Naive B cell (primary cell): ENCODE measurements around the gene IQSEC3. TPM values are rescaled to one million over a fixed set of nuclear protein-coding genes. Genes with fewer than 3 reads are reported as not detected.
A peak's percentile ranks its signal among the peaks of the same experiment; 100 is the strongest.
"Not testable (repeated sequence)": the region's sequence is repeated elsewhere in the genome, so short reads cannot be mapped to it uniquely, and the experiment has no call there.

ENCODE experiments used
- ATAC-seq, 2 donors: fragments of 150-1000 bp; cut with Tn5 transposase; 2 replicates each; pipeline ENCODE4 v1.10.0; 2021; ENCODE audit warnings: low read depth in 2 of 2, mild to moderate bottlenecking in 2 of 2, moderate library complexity in 2 of 2
- DNase-seq: peaks from one replicate; pipeline ENCODE4 v3.0.0; 2022
- H3K27ac Mint-ChIP-seq, 6 donors: one replicate each; pipeline ENCODE4 v1.8.0; 2020 to 2022; ENCODE audit warnings: mild to moderate bottlenecking in 6 of 6, mixed read lengths in 6 of 6, moderate library complexity in 5 of 6, inconsistent platforms in 2 of 6
- H3K27me3 Mint-ChIP-seq, 3 donors: one replicate each; pipeline ENCODE4 v1.8.0; 2021 to 2022; ENCODE audit warnings: mixed read lengths in 3 of 3, mild to moderate bottlenecking in 1 of 3
- H3K36me3 Mint-ChIP-seq, 2 donors: one replicate each; pipeline ENCODE4 v1.8.0; 2020 to 2022; ENCODE audit warnings: mixed read lengths in 2 of 2, inconsistent platforms in 1 of 2, mild to moderate bottlenecking in 1 of 2
- H3K4me1 Mint-ChIP-seq, 3 donors: one replicate each; pipeline ENCODE4 v1.8.0; 2020 to 2022; ENCODE audit warnings: mixed read lengths in 3 of 3, inconsistent platforms in 1 of 3, mild to moderate bottlenecking in 1 of 3, moderate library complexity in 1 of 3
- H3K4me3 Mint-ChIP-seq, 8 donors: one replicate each; pipeline ENCODE4 v1.8.0; 2020 to 2022; ENCODE audit warnings: mild to moderate bottlenecking in 8 of 8, mixed read lengths in 8 of 8, moderate library complexity in 8 of 8, inconsistent platforms in 2 of 8
- H3K9me3 Mint-ChIP-seq, 7 donors: one replicate each; pipeline ENCODE4 v1.8.0; 2020 to 2022; ENCODE audit warnings: mixed read lengths in 7 of 7, mild to moderate bottlenecking in 5 of 7, inconsistent platforms in 2 of 7, moderate library complexity in 1 of 7
- polyA plus RNA-seq, 6 donors: library from polyadenylated mRNA; unstranded; fragments of 300-500 nt; fragmentation: Illumina TruSeq; gene quantifications; one replicate each; pipeline ENCODE4 v1.2.3, GENCODE V29; 2021; ENCODE audit warnings: low read depth in 6 of 6

Gene IQSEC3
- polyA plus RNA-seq, 6 donors from 2014 or later = not detected

GRCh38 chr12:58832-59231, 7.7 kb upstream of the IQSEC3 start:
- Mint-ChIP-seq H3K36me3 (peaks cover 18 to 34% of the 10 kb centered on the region in 2 donors), H3K4me3 (no peak overlapping the region), H3K27ac (no peak overlapping the region), H3K27me3 (peaks cover 56 to 79% (median 59%) of the 10 kb centered on the region in 3 donors), H3K4me1 (no peaks in the 10 kb centered on the region), H3K9me3 (peaks cover 0 to 54% (median 35%) of the 10 kb centered on the region in 7 donors)
- DNase-seq = no peak
- no peak for ATAC-seq

- H3K4me1 Mint-ChIP-seq, ATAC-seq, H3K4me3 Mint-ChIP-seq, DNase-seq, H3K27ac Mint-ChIP-seq: not testable (repeated sequence)
- H3K27me3 Mint-ChIP-seq = peaks cover 43 to 58% (median 46%) of the 10 kb centered on the region in 3 donors
- H3K9me3 Mint-ChIP-seq = peaks cover 0 to 54% (median 35%) of the 10 kb centered on the region in 7 donors
- peaks cover 18 to 31% of the 10 kb centered on the region in 2 donors for H3K36me3 Mint-ChIP-seq
These were observed 4.7 kb upstream of the IQSEC3 start for GRCh38 chr12:61845-62244.

- not testable (repeated sequence) for DNase-seq, H3K4me1 Mint-ChIP-seq, H3K27ac Mint-ChIP-seq, H3K4me3 Mint-ChIP-seq, ATAC-seq
- Mint-ChIP-seq H3K36me3 (peaks cover 0 to 13% of the 10 kb centered on the region in 2 donors), H3K27me3 (peaks cover 27 to 44% (median 28%) of the 10 kb centered on the region in 3 donors), H3K9me3 (peaks cover under 1 to 22% (median 4%) of the 10 kb centered on the region in 7 donors)
These were observed 990 bp upstream of the IQSEC3 start for GRCh38 chr12:65491-66063.

- H3K36me3 Mint-ChIP-seq, H3K4me3 Mint-ChIP-seq, H3K9me3 Mint-ChIP-seq, H3K27ac Mint-ChIP-seq, H3K4me1 Mint-ChIP-seq: not testable (repeated sequence)
- peaks cover 40 to 47% (median 41%) of the 10 kb centered on the region in 3 donors for H3K27me3 Mint-ChIP-seq
- DNase-seq (peak; percentile 12), ATAC-seq (peak; percentile 68 to 77)
These were observed 376 bp downstream of the IQSEC3 start for GRCh38 chr12:66782-67504.

GRCh38 chr12:69677-70076, 3.1 kb downstream of the IQSEC3 start:
- not testable (repeated sequence) for H3K9me3 Mint-ChIP-seq, DNase-seq, ATAC-seq, H3K27ac Mint-ChIP-seq, H3K4me1 Mint-ChIP-seq, H3K36me3 Mint-ChIP-seq, H3K4me3 Mint-ChIP-seq
- H3K27me3 Mint-ChIP-seq = peaks cover 42 to 55% (median 51%) of the 10 kb centered on the region in 3 donors

- not testable (repeated sequence) for H3K4me1 Mint-ChIP-seq, H3K27ac Mint-ChIP-seq, H3K36me3 Mint-ChIP-seq, ATAC-seq, H3K9me3 Mint-ChIP-seq, DNase-seq, H3K4me3 Mint-ChIP-seq
- H3K27me3 Mint-ChIP-seq = peaks cover 42 to 57% (median 52%) of the 10 kb centered on the region in 3 donors
These were observed 4.0 kb downstream of the IQSEC3 start for GRCh38 chr12:70541-70940.

- H3K27me3 Mint-ChIP-seq = peaks cover 38 to 69% (median 64%) of the 10 kb centered on the region in 3 donors
- DNase-seq, ATAC-seq, H3K4me3 Mint-ChIP-seq, H3K4me1 Mint-ChIP-seq, H3K36me3 Mint-ChIP-seq, H3K9me3 Mint-ChIP-seq, H3K27ac Mint-ChIP-seq: not testable (repeated sequence)
These were observed 5.5 kb downstream of the IQSEC3 start for GRCh38 chr12:72018-72417.

- not testable (repeated sequence) for H3K36me3 Mint-ChIP-seq
These were observed 8.0 kb downstream of the IQSEC3 start for GRCh38 chr12:74420-75190.

GRCh38 chr12:75541-75940, 9.0 kb downstream of the IQSEC3 start:
- ATAC-seq, H3K4me3 Mint-ChIP-seq, H3K4me1 Mint-ChIP-seq, H3K9me3 Mint-ChIP-seq, H3K36me3 Mint-ChIP-seq, DNase-seq, H3K27ac Mint-ChIP-seq: not testable (repeated sequence)
- H3K27me3 Mint-ChIP-seq = peaks cover 30 to 72% (median 70%) of the 10 kb centered on the region in 3 donors

More at GRCh38 chr12:74420-75190, 8.0 kb downstream of the IQSEC3 start:
- peaks cover 31 to 72% (median 70%) of the 10 kb centered on the region in 3 donors for H3K27me3 Mint-ChIP-seq
- ATAC-seq, H3K9me3 Mint-ChIP-seq, H3K4me3 Mint-ChIP-seq, DNase-seq, H3K27ac Mint-ChIP-seq, H3K4me1 Mint-ChIP-seq: not testable (repeated sequence)

- H3K4me1 Mint-ChIP-seq, H3K36me3 Mint-ChIP-seq, DNase-seq, H3K4me3 Mint-ChIP-seq, ATAC-seq, H3K9me3 Mint-ChIP-seq: not testable (repeated sequence)
- peak overlapping the region in 1 of 6 donors; percentile 67 for H3K27ac Mint-ChIP-seq
- H3K27me3 Mint-ChIP-seq = peaks cover 27 to 72% (median 68%) of the 10 kb centered on the region in 3 donors
These were observed 9.5 kb downstream of the IQSEC3 start for GRCh38 chr12:76102-76501.

- not testable (repeated sequence) for H3K9me3 Mint-ChIP-seq, H3K4me1 Mint-ChIP-seq, ATAC-seq, H3K36me3 Mint-ChIP-seq, DNase-seq
- Mint-ChIP-seq H3K27ac (peak overlapping the region in 1 of 6 donors; percentile 67), H3K27me3 (peaks cover 27 to 72% (median 68%) of the 10 kb centered on the region in 3 donors), H3K4me3 (peak overlapping the region in 1 of 8 donors; percentile 12)
These were observed 10.0 kb downstream of the IQSEC3 start for GRCh38 chr12:76551-76950.

GRCh38 chr12:77101-77719, 10.6 kb downstream of the IQSEC3 start:
- not testable (repeated sequence) for H3K36me3 Mint-ChIP-seq, H3K4me3 Mint-ChIP-seq, H3K27ac Mint-ChIP-seq, DNase-seq, ATAC-seq, H3K4me1 Mint-ChIP-seq, H3K9me3 Mint-ChIP-seq
- H3K27me3 Mint-ChIP-seq = peaks cover 30 to 72% (median 68%) of the 10 kb centered on the region in 3 donors

GRCh38 chr12:77769-78383, 11.3 kb downstream of the IQSEC3 start:
- H3K36me3 Mint-ChIP-seq, H3K27ac Mint-ChIP-seq, H3K4me1 Mint-ChIP-seq, DNase-seq, H3K4me3 Mint-ChIP-seq, H3K9me3 Mint-ChIP-seq, ATAC-seq: not testable (repeated sequence)
- peaks cover 32 to 75% (median 73%) of the 10 kb centered on the region in 3 donors for H3K27me3 Mint-ChIP-seq
